Dedifferentiated amniotic fluid mesenchymal stem cell (primary cell): ENCODE measurements around the gene SLIT1.

Experiments
- DNase-seq: peaks from one replicate; pipeline ENCODE4 v3.0.0-alpha.2; 2016; ENCODE audit errors: extremely low spot score

The SLIT1 gene

GRCh38 chr10:97185326-97186058, at the start of gene SLIT1:
TSS of gene SLIT1 (minus strand) at chr10:97185959. CDS start at chr10:97185674, 285 bp downstream.
- DNase-seq: no peak

GRCh38 chr10:97235353-97235752, 49.6 kb upstream of the SLIT1 start:
- DNase-seq: no peak

DNA sequence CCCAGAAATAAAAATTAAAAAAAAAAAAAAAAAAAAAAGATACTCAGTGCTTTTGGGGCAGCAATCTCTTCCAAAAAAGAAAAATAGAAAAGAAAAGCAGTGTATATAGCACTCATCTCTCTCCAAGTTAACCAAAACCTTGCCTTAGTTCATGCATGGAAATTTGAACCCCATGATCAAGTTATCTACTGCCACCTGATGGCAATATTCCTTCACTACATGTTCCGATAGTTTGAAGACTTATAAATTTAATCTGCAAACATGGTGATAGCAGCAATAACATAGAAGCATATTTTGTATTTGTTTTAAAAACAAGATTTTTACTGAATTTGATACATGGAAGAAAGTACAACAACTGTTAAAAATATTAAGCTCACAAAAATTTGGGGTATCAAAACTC, 48.6 kb upstream of the SLIT1 start:
- DNase-seq: peak; percentile 34

- DNase-seq: no peak
Observed at GRCh38 chr10:97230146-97230545, 44.4 kb upstream of the SLIT1 start.

- no peak for DNase-seq
Observed at GRCh38 chr10:97229322-97230015, 43.7 kb upstream of the SLIT1 start.

- no peak for DNase-seq
Observed at GRCh38 chr10:97228775-97229157, 43.0 kb upstream of the SLIT1 start.

DNA sequence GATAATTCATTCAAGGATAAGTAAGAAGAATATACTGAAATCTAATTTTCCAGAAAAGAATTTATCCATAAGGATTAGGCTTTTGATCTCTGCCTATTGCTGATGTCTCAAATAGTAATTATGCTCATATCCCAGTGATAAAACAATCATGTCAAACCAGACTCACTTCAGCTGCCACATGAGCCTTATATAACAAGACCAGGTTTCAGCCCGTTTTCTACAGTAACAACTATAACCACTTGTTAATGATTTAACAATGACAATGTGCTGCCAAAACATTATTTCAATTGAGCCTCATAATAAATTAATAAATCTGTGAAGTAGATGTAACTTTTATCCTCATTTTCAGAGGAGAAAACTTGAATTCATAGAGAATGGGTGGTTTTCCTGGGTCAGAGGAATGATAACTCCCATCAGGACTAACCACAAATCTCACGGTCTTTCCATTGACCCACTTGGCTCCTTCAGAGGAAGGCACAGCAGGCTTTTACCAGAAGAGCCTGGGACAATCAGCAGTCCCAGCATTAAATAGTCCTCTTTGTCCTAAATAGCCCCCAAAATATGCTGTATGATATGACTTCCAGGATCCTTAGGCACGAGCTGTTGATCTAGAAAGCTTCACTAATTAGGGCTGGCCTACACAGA, 42.5 kb upstream of the SLIT1 start:
- no peak for DNase-seq

GRCh38 chr10:97226398-97226797, 40.6 kb upstream of the SLIT1 start:
- DNase-seq: no peak

DNA sequence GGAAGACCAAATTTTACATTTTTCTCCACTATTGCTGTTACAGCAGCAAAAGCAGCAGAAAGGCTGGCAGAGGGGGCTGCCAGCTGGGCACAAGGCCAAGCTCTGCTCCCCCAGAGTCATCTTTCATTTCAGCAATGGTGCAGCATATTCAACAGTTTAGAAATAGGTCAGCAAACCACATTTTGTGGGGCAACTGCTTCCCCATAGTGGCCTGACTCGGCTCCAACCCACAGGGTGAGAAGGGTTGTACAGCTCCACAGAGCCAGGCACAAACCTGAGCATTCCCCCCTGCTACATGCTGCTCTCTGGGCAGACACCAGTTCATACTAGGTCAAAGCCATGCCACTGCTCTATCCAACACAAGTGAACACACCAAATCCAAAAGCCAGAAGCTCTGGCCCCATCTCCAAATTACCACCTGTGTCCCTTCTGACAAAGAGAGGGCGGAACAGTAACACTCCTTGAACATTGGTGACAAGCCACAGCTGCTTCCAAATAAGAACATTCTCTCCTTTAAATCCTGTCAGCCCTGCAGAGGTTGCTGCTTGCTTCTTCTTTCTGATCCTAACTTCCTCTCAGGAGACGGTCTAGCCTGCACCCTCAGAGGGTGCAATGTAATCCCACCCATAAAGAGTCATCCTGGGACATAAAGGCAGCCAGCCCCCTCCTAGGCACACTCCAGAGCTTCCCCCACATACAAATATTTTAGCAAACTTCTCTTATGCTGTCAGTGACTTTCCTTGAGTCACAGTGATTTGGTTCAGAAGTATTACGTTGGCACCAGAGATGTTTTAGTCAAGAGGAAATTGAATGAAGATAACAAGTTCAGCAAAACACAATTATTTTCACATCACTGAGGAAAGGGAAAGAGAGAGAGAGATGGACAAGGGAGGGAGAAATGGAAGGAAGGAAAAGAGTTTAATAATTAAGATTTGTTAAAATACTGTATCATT, 39.0 kb upstream of the SLIT1 start:
- DNase-seq: no peak

DNA sequence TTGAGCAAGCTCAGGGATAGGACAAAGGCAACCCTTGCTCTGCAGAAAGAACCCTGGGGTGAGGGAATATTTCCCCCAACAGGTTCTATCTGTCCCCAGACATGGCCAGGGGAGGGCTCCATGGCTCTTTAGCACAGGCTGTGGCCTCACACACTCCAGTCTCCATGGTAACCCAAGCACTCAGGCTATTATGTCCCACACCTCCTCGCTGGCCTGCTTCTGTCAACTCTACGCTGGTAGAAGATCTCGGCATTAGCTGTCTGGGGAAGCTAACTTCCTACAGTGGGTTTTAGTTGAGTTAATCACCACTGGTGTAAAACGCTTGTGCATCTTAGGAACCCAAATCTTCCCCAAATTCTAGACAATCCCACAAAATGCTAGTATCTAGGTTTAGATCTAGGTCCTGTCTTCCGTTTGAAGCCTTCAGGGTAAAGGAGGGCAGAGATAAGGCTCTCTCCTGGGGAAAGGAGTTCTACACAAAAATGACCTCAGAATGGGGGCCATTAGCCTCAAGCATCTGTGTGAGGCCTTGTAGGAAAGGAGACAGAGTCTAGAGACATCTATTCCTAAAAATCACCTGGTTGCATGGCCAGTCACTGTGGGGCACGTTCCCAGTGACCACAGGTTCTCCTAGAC, 36.7 kb upstream of the SLIT1 start:
- no peak for DNase-seq

DNA sequence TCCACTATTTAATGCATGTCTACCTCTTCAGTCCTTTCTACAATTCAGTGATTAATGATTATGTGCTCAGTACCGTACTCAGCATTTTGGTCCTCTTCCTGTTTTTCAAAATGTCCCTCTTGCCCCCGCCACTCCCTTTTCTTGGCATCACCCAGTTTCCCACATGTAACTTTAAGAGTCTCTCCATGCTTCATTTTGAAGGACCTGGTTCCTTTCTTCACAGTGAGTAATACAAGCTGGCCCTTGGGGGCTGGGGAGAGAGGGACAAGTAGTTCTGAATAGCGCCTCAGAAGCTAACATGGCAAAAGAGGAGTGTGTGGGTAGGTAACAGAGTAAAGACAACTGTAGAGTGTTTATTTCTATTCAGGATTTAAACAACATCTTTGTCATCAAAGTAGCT, 34.6 kb upstream of the SLIT1 start:
- DNase-seq: no peak

DNA sequence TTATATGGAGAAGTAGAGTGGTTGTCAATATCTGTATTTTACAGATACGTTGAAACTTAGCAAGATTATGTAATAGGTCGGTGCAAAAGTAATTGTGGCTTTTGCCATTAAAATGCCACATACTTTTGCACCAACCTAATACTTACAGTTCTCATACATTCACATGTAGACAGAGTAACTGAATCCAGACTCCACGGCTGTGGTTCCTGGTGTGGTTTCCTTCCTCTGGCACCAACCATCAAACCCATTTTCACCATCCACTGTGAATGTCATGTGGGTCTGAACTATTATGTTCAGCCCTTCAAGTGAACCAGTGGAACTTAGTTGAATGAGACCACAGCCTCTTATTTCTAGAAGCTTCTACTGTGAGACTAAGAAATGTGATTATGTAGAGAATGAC, 31.5 kb upstream of the SLIT1 start:
- DNase-seq: no peak

GRCh38 chr10:97215619-97216260, 30.0 kb upstream of the SLIT1 start:
- no peak for DNase-seq

DNA sequence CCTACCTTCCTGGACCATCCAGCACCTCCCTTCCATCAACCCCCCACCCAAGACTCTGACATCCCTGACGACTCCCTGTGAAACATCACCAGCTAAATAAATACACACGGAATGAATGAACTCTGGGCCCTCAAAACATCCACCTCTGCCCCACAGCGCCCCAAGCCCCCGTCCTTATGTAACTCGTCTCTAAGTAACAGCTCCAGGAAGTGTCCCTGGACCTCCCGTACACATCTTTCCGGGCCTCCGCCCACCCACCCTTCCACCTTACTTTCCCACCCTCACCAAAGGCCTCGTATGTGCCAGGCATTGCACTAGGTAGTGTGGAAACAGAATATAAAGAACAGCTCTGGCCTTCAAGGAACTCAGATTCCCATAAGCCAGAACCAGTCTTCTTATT, 27.7 kb upstream of the SLIT1 start:
- no peak for DNase-seq

- no peak for DNase-seq
Observed at GRCh38 chr10:97211229-97211628, 25.5 kb upstream of the SLIT1 start.

DNA sequence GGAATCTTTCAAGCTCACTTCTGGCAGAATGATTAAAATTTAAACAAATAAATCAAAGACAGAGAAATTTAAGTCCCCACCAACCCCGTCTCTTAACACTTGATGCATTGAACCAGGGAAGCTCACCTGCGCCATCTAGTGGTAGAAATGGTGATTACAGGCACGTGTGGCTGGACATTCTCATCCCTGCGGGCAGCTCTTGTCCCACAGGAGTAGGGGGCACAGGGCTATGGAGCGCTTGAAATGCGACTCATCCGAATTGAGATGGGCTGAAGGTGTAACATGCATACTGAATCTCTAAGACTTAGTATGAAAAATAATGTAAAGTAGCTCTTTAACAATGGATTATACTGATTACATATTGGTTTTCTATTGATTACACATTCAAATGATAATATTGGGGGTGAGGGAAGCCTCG, 24.8 kb upstream of the SLIT1 start:
- peak; percentile 63 for DNase-seq

DNA sequence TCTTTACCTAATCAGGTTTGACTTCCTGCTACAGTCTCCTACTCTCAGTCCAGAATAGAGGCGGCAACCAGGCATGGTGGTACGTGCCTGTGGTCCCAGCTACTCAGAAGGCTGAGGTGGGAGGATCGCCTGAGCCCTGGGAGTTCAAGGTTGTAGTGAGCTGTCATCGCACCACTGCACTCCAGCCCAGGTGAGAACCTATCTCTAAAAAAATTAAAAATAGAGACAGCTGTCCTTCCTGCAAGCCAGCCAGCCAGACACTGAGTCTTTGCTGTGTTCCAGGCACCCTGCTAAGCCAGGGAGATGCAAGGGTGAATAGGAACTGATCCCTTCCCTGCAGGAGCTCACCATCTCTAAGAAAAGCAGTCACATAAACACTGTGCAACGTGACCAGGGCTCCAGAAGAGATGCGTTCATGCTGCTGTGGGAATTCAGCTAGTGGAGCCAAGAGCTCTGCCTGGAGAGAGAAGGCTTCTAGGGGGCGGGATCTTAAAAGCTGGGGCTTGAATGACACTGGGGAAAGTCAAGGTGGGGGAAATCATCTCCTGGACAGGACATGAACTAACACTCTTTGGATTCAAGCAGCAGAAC, 22.1 kb upstream of the SLIT1 start:
- DNase-seq: no peak

- no peak for DNase-seq
Observed at GRCh38 chr10:97207131-97207530, 21.4 kb upstream of the SLIT1 start.

DNA sequence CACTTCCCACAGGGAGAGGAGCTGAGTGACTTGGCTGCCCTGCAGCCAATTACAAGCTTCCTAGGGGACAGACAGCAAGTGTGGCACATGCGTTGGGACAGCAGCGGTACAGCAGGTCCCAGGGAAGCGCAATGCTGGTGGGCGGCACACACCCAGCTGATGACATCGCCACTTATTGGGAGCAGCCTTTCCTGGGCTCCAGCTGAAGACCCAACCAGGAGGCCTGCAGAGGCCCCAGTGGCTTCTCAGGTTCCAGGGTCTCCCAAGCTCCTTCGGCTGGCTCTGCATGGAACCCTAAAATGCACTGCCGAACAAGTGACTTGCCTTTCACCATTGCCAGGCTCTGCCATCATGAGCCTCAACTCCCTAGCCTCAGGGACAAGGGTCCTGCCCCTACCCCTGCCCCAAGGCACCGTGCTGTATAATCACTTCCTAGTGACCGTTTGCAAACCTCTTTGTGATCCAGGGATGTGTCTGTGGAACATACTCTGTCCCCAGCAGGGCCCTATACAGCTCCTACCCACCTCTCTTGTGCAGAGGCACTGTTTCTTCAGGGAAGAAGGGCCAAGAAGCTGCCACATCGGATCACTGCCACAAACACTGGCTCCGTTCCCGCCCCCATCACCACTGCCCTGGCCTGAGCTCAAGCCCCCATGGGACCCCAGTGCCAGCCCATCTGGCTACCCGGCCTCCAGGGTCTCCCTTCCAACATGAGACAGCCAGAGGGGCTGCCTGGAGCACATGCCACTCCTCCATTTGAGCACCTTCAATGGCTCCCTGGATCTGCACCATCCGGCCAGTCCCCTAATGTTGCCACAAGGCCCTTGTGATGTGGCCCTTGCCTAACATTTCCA, 19.3 kb upstream of the SLIT1 start:
- no peak for DNase-seq

- DNase-seq: no peak
Observed at GRCh38 chr10:97203220-97203619, 17.5 kb upstream of the SLIT1 start.
